Measurements from ENCODE around the gene MYO7A.

GRCh38 chr11:77249427-77249826, 121.4 kb downstream of the MYO7A start:
- no peak for TF ChIP-seq CTCF (IDR thresholded peaks at IDR 0.05; ENCODE audit: low read length)
- no peak for TF ChIP-seq EZH2phosphoT487 (IDR thresholded peaks at IDR 0.05; ENCODE audit: low read length)
- TF ChIP-seq EZH2 (optimal IDR thresholded peaks at IDR 0.05; ENCODE audit: low read depth, low read length): no peak

Measured in MM.1S (cell line).